Measurements from ENCODE around the gene TMEM116.

- TF ChIP-seq POLR2A (IDR thresholded peaks at IDR 0.05; ENCODE audit: extremely low read depth, insufficient read length) (no peak), CTCF (IDR thresholded peaks at IDR 0.05; ENCODE audit: low read depth, low read length) (no peak), MYC (IDR thresholded peaks at IDR 0.05; ENCODE audit: low read depth, low read length) (no peak)
Measured at GRCh38 chr12:111901182-111901581, 111.8 kb downstream of the TMEM116 start.

All from NB4 (cell line).